DOHH2 (cell line): Measurements from ENCODE around the gene LRRN4CL.

Experiments used
- H3F3A ChIP-seq: fragments of 200-600 bp; sonication (generic), shearing (Covaris generic); 2 replicates; pipeline ENCODE4 v1.6.0; 2016; ENCODE audit warnings: antibody characterized with exemption, mild to moderate bottlenecking; ENCODE audit not compliant: control insufficient read depth, insufficient read depth
- H3K27ac ChIP-seq: fragments of 200-600 bp; sonication (generic); 2 replicates; pipeline ENCODE4 v1.5.1; 2014; ENCODE audit warnings: low read depth, mild to moderate bottlenecking, low read length, moderate library complexity
- H3K27me3 ChIP-seq: fragments of 200-600 bp; sonication (generic); 2 replicates; pipeline ENCODE4 v1.6.1; 2014; ENCODE audit warnings: mild to moderate bottlenecking, low read length, mixed read lengths; ENCODE audit not compliant: control insufficient read depth
- H3K36me3 ChIP-seq: fragments of 200-600 bp; sonication (generic); 2 replicates; pipeline ENCODE4 v1.6.1; 2014; ENCODE audit warnings: mild to moderate bottlenecking, low read length, moderate library complexity, mixed read lengths; ENCODE audit not compliant: control insufficient read depth
- H3K4me1 ChIP-seq: fragments of 200-600 bp; sonication (generic); 2 replicates; pipeline ENCODE4 v1.6.1; 2014; ENCODE audit warnings: mild to moderate bottlenecking, low read length, mixed read lengths; ENCODE audit not compliant: control insufficient read depth
- H3K4me2 ChIP-seq: fragments of 200-600 bp; sonication (generic); 2 replicates; pipeline ENCODE4 v1.6.0; 2014; ENCODE audit warnings: mild to moderate bottlenecking, low read length, moderate library complexity
- H3K4me3 ChIP-seq: fragments of 200-600 bp; sonication (generic); 2 replicates; pipeline ENCODE4 v1.5.1; 2014; ENCODE audit warnings: mild to moderate bottlenecking, low read length, mixed read lengths
- H3K79me2 ChIP-seq: fragments of 200-600 bp; sonication (generic); 2 replicates; pipeline ENCODE4 v1.6.1; 2014; ENCODE audit warnings: mild to moderate bottlenecking, low read length, mixed read lengths; ENCODE audit not compliant: control insufficient read depth
- H3K9me2 ChIP-seq: fragments of 200-600 bp; sonication (generic); replicated peaks from 2 replicates; pipeline ENCODE4 v1.6.1; 2014; ENCODE audit warnings: mild to moderate bottlenecking, low read length, mixed read lengths; ENCODE audit not compliant: control insufficient read depth
- H3K9me3 ChIP-seq: fragments of 200-600 bp; sonication (generic); 2 replicates; pipeline ENCODE4 v1.6.1; 2014; ENCODE audit warnings: antibody characterized with exemption, low read length, mixed read lengths; ENCODE audit not compliant: control insufficient read depth, insufficient read depth
- H4K20me1 ChIP-seq: fragments of 200-600 bp; sonication (generic); 2 replicates; pipeline ENCODE4 v1.6.0; 2014; ENCODE audit warnings: low read depth, mild to moderate bottlenecking, antibody characterized with exemption, low read length, moderate library complexity; ENCODE audit not compliant: control insufficient read depth, insufficient read depth
- CTCF ChIP-seq: fragments of 200-600 bp; sonication (generic); IDR thresholded peaks from one replicate; pipeline ENCODE4 v1.5.1; 2014; ENCODE audit warnings: antibody characterized with exemption, mild to moderate bottlenecking, low read depth, low read length; ENCODE audit not compliant: poor library complexity, severe bottlenecking
- EZH2phosphoT487 ChIP-seq: fragments of 200-600 bp; sonication (generic); IDR thresholded peaks from 2 replicates; pipeline ENCODE4 v1.6.1; 2017; ENCODE audit warnings: borderline replicate concordance, mild to moderate bottlenecking, antibody characterized with exemption, low read length, moderate library complexity, mixed read lengths

The LRRN4CL gene

GRCh38 chr11:62724171-62724570, 34.8 kb upstream of the LRRN4CL start:
- Histone ChIP-seq H3K9me3 (no peaks in the 10 kb centered on the region), H3F3A (no peaks in the 10 kb centered on the region; the same call in 1 of the 2 replicates), H3K4me3 (peak overlapping the region; percentile 90), H3K27ac (no peak overlapping the region), H3K4me2 (peak overlapping the region; percentile 85), H3K36me3 (peaks cover 83% of the 10 kb centered on the region), H4K20me1 (peaks cover 25% of the 10 kb centered on the region), H3K27me3 (no peaks in the 10 kb centered on the region), H3K79me2 (peaks cover 86% of the 10 kb centered on the region), H3K4me1 (peaks cover 14% of the 10 kb centered on the region), H3K9me2 (no peaks in the 10 kb centered on the region)
- TF ChIP-seq CTCF (no peak), EZH2phosphoT487 (no peak)

DNA sequence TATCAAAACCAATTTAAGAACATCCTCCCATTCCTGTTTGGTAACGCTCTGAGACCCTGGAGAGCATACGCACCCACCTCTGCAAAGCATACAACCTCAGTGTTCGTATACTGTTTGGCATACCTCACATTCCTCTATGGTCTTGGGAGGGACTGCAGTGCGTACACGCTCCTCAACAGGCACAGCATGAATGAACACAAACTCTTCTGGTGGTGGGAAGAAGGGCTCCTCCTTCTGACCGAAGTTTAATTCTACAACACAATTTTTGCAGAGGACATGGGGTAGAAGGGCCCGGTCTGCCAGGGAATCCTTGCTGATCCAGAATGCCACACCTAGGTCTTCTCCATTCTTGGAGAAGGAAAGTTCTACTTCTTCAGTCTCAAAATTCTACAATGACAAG, 32.7 kb upstream of the LRRN4CL start:
- Histone ChIP-seq H3K27me3 (no peaks in the 10 kb centered on the region), H3K27ac (no peak overlapping the region), H3K36me3 (peaks cover 98% of the 10 kb centered on the region), H3K4me2 (no peak overlapping the region), H3K9me3 (no peaks in the 10 kb centered on the region), H3K4me3 (no peak overlapping the region), H3K9me2 (no peaks in the 10 kb centered on the region), H4K20me1 (peaks cover 25% of the 10 kb centered on the region), H3K4me1 (peaks cover 14% of the 10 kb centered on the region), H3K79me2 (peaks cover 91% of the 10 kb centered on the region), H3F3A (0 out of 2 replicates have a peak, but pooled peaks cover 5% of the 10 kb centered on the region)
- TF ChIP-seq EZH2phosphoT487 (no peak), CTCF (no peak)

GRCh38 chr11:62719302-62719978, 30.1 kb upstream of the LRRN4CL start:
- H3K36me3 ChIP-seq, result peaks cover 98% of the 10 kb centered on the region

More at GRCh38 chr11:62719302-62719978, 30.1 kb upstream of the LRRN4CL start:
- no peak overlapping the region for H3K27ac ChIP-seq
- H3F3A ChIP-seq, result peaks cover 20% of the 10 kb centered on the region
- peaks cover 80% of the 10 kb centered on the region for H3K79me2 ChIP-seq
- H3K9me2 ChIP-seq, result no peaks in the 10 kb centered on the region
- H3K9me3 ChIP-seq, result no peaks in the 10 kb centered on the region
- H4K20me1 ChIP-seq, result peaks cover 6% of the 10 kb centered on the region; the same call in 1 of the 2 replicates
- H3K4me3 ChIP-seq, result no peak overlapping the region
- no peak overlapping the region for H3K4me2 ChIP-seq
- TF ChIP-seq EZH2phosphoT487 (no peak), CTCF (no peak)
- peaks cover 5% of the 10 kb centered on the region for H3K4me1 ChIP-seq
- H3K27me3 ChIP-seq, result no peaks in the 10 kb centered on the region
